DMS 273 (cell line): ENCODE measurements around the gene ASPDH.

Experiments used
- DNase-seq: peaks from one replicate; lab custom pipeline; 2025; ENCODE audit not compliant: unreplicated experiment; lab: John Stamatoyannopoulos, UW

The ASPDH gene

DNA sequence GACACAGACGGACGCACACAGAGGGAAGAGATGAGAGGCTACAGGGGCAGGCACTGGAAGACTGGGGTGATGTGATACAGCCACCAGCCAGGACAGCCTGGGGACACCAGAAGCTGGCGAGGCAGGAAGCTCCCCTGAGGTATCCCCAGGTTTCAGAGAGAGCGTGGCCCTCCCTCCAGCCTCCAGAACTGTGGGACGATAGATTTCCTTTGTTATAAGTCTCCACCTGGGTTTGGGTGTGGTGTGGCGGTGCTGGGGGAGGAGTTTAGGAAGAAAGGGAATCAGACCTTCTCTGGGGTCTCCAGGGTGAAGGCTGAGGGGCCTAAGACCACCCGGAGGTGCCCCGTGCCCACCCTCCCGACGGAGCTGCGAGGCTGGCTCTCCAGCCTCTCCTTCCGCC lies 2.7 kb upstream of the ASPDH start:
- DNase-seq = no peak

- no peak for DNase-seq
Measured at GRCh38 chr19:50515168-50515561, 1.5 kb upstream of the ASPDH start.

DNA sequence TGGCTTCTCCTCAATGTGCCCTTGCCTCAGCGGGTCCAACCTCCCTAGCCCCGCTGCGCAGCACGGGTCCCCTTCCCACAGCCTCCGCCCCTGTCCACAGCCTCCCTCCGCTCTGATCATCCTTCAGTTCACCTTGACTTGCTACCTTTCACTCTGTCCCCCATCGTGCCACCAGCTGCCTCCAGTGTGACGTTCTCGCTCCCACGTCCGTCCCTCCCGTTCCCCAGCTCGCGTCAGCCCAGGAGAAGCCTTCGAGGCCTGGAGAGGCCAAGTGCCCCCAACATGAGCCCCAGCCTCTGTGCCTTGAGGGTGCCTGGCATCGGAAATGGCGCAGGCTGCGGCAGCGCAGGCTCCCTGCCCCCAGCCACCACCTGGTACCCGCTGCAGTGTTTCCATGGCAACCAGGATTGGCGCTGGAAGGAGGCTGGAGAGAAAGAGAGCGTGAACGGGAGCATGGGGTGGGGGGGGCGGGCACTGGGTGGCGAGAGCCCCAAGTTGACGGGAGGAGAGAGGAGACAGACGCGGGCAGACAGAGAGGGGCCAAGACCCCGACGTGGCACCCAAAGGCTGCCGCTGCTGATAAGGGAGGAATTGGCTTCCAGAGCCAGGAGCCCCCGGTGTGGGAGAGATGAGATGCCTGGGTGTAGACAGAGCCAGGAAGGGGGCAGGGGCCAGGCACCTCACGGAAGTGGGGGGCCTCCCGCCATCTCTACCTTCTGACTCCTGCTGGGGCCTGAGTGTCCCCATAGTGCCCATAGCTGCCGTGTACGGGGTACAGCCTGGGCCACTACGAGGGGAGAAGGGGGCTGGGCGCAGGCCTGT lies 844 bp upstream of the ASPDH start:
- DNase-seq = peak; percentile 87

- DNase-seq = no peak
Measured at GRCh38 chr19:50512999-50513745, 541 bp downstream of the ASPDH start.

DNA sequence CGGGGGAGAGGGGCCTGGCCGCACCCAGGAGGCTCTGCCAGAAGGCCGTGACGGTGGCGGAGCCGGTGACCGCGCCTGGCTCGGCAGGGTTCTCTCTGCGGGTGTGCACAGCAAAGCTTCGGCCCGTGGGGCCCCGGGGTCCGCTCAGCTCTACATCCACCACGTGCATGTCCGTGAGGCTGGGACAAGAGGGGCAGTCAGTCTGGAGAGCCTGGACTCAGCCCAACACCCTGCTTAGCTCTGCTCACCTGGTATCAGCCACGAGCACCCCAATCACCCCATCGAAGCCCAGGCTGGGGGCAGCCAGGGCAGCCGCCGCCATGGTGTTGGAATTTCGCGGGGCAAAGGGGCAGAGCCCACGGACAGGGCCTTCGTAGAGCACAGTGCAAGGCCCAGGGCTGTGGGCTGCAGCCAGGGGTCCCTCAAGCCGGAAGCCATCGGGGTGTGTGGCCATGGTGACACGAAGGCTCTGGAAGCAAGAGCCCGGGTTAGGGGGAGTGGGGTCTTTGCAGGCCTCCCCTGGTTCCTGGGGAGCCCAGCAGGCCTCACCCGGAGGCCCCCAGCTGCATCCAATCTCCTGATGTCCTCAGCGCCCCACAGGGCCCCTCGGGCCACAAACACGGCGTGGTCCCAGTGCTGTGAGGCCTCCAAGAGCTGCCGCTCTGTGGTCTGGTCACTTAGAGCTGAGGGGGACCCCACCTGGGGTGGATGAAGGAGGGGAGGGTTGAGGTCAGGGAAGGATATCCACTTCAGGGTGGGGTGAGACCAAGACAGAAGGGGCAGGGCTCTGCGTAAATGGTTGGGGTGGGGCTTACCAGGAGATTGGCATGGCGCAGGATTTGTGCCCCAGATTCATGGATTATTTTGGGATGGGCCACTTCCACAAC lies 1.4 kb downstream of the ASPDH start:
- no peak for DNase-seq

- peak; percentile 100 for DNase-seq
Measured at GRCh38 chr19:50511069-50511822, 2.5 kb downstream of the ASPDH start, which contains the start of gene JOSD2. Gene JOSD2 (minus strand): TSS chr19:50511191. CDS start chr19:50510431, 760 bp downstream.

- no peak for DNase-seq
Measured at GRCh38 chr19:50510700-50511068, 3.0 kb downstream of the ASPDH start.

DNA sequence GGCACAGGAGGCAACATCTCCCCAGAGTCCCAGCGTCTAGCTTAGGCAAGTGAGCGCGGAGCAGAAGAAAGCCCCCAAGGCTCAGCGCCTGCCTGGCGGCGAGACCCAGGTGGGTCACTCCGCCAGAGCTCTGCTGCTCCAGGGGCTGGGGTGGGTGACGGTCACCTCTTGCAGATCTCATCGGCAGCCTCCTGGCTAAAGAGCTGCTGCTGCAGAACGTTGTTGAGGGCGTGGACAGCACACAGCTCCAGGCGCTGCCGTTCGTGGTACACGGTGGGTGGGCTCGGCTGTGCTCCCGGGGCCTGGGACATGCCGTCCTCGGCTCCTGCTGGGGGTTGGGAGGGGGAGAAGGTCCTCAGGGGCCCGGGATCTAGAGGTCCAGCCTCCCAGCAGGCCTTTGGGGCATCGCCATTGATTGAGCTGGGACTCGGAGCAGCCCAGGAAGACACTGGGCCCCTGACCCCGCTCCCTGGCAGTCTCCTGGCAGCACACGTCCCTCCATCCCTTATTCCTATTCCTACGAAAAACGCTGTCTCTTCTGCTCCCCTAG lies 3.5 kb downstream of the ASPDH start:
- DNase-seq = no peak

GRCh38 chr19:50509366-50509765 lies 4.3 kb downstream of the ASPDH start:
- no peak for DNase-seq

DNA sequence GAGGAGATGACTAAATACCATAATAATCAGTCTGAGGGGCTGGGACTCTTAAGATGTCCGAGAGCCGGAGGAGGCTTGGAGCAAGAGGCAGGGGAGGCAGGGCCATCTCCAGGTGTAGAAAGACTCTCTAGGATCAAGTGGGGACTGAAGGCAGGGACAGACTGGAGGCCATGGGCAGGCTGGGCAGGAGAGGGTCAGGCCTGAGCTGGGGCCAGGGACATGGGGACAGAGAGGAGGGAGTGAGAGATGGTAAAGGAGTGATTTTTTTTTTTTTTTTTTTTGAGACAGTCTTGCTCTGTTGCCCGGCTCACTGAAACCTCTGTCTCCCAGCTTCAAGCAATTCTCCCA lies 4.9 kb downstream of the ASPDH start:
- no peak for DNase-seq

DNA sequence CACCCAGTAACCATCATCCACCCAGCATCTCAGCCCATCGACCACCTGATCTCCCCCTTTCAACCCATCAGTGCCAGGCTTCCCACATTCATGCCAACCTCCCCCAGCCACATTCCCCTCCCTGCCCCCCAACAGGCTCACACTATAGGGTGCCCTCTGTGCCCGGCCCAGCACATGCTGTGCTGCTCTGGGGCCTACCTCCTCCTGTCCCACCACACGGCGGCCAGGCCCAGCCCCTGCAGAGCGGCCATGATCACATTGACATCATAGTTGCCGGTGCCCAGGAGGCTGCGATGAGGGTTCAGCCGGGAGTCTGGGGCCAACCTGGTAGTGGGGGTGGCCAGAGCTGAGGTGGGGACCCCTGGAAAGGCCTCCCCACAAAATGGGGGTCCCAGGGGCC lies 6.3 kb downstream of the ASPDH start:
- DNase-seq = no peak

DNA sequence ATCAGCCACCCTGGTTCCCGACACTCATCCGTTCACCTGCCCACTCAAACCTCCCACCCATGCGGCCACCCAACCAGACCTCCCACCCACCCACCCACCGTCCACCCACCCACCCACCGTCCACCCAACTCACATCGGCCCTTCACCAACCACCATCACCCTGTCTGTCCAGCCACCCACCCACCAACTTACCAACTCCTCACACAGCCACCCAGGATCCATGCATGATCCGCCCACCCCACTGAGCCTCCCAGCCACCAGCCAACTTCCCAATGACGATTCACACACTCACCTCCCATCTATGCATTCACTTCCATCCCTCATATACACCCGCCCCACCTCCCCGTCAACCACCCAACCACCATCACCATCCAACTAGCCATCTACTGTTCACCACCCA lies 7.0 kb downstream of the ASPDH start:
- no peak for DNase-seq

DNA sequence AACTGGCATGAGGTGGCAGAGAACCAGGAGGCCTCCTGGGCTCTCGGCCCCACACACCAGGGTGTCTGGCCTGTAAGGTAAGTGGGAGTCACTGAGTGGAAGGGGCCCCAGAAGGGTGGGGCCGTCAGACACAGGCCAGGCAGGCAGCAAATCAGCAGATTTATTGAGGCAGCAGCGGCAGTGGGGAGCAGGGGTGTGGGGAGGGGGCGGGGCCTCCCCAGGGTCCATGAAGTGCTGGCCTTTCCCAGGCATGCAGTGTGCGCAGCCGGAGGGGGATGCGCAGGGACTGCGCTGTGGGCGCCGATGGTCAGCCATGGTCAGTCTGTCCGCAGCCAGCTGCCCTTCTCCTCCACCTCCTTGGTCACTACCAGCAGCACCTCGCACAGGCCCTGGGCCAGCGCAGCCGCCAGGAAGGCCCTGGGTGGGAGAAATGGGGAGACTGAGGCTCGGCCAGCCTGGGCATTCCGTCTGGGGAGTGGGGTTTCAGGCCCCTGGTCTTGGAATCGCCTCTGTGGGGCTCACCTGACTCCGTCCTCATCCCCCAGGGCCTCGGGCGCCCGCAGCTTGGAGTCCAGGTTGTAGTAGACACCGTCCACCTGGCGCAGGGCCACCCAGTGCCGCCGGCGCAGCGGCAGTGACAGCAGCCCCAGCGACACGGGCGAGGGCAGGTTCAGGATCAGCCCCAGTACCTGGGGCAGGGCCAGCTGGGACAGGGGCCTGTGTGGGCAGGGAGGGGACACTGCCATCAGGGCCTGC lies 7.7 kb downstream of the ASPDH start:
- DNase-seq = no peak

- peak; percentile 35 for DNase-seq
Measured at GRCh38 chr19:50501568-50502475, 11.9 kb downstream of the ASPDH start.

- no peak for DNase-seq
Measured at GRCh38 chr19:50501186-50501567, 12.5 kb downstream of the ASPDH start.

GRCh38 chr19:50500753-50501151 lies 13.0 kb downstream of the ASPDH start:
- no peak for DNase-seq

GRCh38 chr19:50500060-50500752 lies 13.5 kb downstream of the ASPDH start:
- peak; percentile 57 for DNase-seq
